HEK293 (cell line): ENCODE data around the gene PARD3B.

Source experiments
- OSR2 ChIP-seq: fragments of 450-650 bp; formaldehyde crosslinking; IDR thresholded peaks from 2 replicates; pipeline ENCODE4 v1.5.1; 2016; ENCODE audit warnings: missing biosample characterization, missing genetic modification characterization
- SP7 ChIP-seq: fragments of 450-650 bp; formaldehyde crosslinking; IDR thresholded peaks from 2 replicates; pipeline ENCODE4 v1.5.1; 2016; ENCODE audit warnings: missing biosample characterization, missing genetic modification characterization
- ZNF274 ChIP-seq, 2 experiments: fragments of 200-500 bp in 1 of 2; fragments of 450-650 bp in 1 of 2; sonication (Bioruptor generic) in 1 of 2; formaldehyde crosslinking in 1 of 2; IDR thresholded peaks; 2 replicates each; pipeline versions ENCODE4 v1.5.1 to v1.6.1; 2014 to 2016; ENCODE audit warnings: borderline replicate concordance in 1 of 2, inconsistent platforms in 1 of 2, low read length in 1 of 2, missing biosample characterization in 1 of 2, missing genetic modification characterization in 1 of 2
- ZNF423 ChIP-seq: fragments of 450-650 bp; formaldehyde crosslinking; IDR thresholded peaks from 2 replicates; pipeline ENCODE4 v1.5.1; 2016; ENCODE audit warnings: missing biosample characterization, missing genetic modification characterization
- ZNF560 ChIP-seq: fragments of 450-650 bp; formaldehyde crosslinking; IDR thresholded peaks from 2 replicates; pipeline ENCODE4 v1.5.1; 2017; ENCODE audit warnings: missing biosample characterization, missing genetic modification characterization, borderline replicate concordance
- TF ChIP-seq, protein P1 (sequence below): fragments of 450-650 bp; formaldehyde crosslinking; IDR thresholded peaks from 2 replicates; pipeline ENCODE4 v1.5.1; 2016; ENCODE audit warnings: missing biosample characterization, missing genetic modification characterization, borderline replicate concordance
- TF ChIP-seq, protein P2 (sequence below): IDR thresholded peaks from 2 replicates; pipeline ENCODE4 v1.6.1; 2011; ENCODE audit warnings: mild to moderate bottlenecking, low read depth, low read length, borderline replicate concordance
- TF ChIP-seq, protein P3 (sequence below): fragments of 450-650 bp; formaldehyde crosslinking; IDR thresholded peaks from 2 replicates; pipeline ENCODE4 v1.5.1; 2016; ENCODE audit warnings: missing biosample characterization, missing genetic modification characterization

DNA sequence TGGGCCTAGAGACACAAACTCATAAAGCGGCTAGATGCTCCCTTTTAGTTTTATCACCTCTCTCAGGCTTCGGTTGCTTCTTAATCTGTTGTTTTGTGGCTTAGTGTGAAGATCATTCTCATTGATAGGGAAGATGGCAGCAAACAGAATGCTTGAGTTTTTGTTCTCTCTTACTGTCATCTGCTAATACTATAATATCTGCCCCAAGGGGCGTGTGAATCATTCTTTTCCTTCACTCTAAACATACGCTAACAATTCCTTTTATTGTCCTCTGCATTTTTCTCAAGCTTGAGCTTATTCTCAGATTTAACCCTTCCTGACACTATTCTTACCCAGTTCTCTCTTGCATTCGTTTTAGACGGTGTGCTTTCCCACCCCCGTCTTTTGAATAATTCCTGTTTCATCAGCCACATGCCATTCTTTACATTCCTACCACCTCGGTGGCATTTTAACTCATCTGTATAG is 813.1 kb downstream of the PARD3B start:
- TF ChIP-seq ZNF560 (tag by site-specific recombination) (no peak), OSR2 (tag by site-specific recombination) (no peak), ZNF423 (tag by site-specific recombination) (no peak), ZNF274 (IDR thresholded peaks at IDR 0.05; ENCODE audit: low read length) (no peak), ZNF274 (tag by site-specific recombination; IDR thresholded peaks at IDR 0.05; ENCODE audit: borderline replicate concordance) (no peak), SP7 (tag by site-specific recombination) (no peak)
- TF ChIP-seq, protein P1, sequence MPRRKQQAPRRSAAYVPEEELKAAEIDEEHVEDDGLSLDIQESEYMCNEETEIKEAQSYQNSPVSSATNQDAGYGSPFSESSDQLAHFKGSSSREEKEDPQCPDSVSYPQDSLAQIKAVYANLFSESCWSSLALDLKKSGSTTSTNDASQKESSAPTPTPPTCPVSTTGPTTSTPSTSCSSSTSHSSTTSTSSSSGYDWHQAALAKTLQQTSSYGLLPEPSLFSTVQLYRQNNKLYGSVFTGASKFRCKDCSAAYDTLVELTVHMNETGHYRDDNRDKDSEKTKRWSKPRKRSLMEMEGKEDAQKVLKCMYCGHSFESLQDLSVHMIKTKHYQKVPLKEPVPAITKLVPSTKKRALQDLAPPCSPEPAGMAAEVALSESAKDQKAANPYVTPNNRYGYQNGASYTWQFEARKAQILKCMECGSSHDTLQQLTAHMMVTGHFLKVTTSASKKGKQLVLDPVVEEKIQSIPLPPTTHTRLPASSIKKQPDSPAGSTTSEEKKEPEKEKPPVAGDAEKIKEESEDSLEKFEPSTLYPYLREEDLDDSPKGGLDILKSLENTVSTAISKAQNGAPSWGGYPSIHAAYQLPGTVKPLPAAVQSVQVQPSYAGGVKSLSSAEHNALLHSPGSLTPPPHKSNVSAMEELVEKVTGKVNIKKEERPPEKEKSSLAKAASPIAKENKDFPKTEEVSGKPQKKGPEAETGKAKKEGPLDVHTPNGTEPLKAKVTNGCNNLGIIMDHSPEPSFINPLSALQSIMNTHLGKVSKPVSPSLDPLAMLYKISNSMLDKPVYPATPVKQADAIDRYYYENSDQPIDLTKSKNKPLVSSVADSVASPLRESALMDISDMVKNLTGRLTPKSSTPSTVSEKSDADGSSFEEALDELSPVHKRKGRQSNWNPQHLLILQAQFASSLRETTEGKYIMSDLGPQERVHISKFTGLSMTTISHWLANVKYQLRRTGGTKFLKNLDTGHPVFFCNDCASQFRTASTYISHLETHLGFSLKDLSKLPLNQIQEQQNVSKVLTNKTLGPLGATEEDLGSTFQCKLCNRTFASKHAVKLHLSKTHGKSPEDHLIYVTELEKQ (tag by site-specific recombination), result no peak
- TF ChIP-seq, protein P2, sequence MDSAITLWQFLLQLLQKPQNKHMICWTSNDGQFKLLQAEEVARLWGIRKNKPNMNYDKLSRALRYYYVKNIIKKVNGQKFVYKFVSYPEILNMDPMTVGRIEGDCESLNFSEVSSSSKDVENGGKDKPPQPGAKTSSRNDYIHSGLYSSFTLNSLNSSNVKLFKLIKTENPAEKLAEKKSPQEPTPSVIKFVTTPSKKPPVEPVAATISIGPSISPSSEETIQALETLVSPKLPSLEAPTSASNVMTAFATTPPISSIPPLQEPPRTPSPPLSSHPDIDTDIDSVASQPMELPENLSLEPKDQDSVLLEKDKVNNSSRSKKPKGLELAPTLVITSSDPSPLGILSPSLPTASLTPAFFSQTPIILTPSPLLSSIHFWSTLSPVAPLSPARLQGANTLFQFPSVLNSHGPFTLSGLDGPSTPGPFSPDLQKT, result no peak
- TF ChIP-seq, protein P3, sequence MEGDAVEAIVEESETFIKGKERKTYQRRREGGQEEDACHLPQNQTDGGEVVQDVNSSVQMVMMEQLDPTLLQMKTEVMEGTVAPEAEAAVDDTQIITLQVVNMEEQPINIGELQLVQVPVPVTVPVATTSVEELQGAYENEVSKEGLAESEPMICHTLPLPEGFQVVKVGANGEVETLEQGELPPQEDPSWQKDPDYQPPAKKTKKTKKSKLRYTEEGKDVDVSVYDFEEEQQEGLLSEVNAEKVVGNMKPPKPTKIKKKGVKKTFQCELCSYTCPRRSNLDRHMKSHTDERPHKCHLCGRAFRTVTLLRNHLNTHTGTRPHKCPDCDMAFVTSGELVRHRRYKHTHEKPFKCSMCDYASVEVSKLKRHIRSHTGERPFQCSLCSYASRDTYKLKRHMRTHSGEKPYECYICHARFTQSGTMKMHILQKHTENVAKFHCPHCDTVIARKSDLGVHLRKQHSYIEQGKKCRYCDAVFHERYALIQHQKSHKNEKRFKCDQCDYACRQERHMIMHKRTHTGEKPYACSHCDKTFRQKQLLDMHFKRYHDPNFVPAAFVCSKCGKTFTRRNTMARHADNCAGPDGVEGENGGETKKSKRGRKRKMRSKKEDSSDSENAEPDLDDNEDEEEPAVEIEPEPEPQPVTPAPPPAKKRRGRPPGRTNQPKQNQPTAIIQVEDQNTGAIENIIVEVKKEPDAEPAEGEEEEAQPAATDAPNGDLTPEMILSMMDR (tag by site-specific recombination), result no peak
